SU-DHL-6 (cell line): ENCODE results near the gene SLC6A2.

Experiments
- EZH2phosphoT487 ChIP-seq: fragments of 200-600 bp; sonication (generic), shearing (Covaris generic); conservative IDR thresholded peaks from 2 replicates; pipeline ENCODE4 v1.6.1; 2018; ENCODE audit warnings: mild to moderate bottlenecking, antibody characterized with exemption, low read length, moderate library complexity, mixed read lengths
- TF ChIP-seq, protein P1 (sequence below): fragments of 200-600 bp; sonication (generic); IDR thresholded peaks from one replicate; pipeline ENCODE4 v1.5.1; 2017; ENCODE audit warnings: antibody characterized with exemption, mild to moderate bottlenecking, low read length, moderate library complexity; ENCODE audit not compliant: insufficient read depth, poor library complexity, severe bottlenecking

DNA sequence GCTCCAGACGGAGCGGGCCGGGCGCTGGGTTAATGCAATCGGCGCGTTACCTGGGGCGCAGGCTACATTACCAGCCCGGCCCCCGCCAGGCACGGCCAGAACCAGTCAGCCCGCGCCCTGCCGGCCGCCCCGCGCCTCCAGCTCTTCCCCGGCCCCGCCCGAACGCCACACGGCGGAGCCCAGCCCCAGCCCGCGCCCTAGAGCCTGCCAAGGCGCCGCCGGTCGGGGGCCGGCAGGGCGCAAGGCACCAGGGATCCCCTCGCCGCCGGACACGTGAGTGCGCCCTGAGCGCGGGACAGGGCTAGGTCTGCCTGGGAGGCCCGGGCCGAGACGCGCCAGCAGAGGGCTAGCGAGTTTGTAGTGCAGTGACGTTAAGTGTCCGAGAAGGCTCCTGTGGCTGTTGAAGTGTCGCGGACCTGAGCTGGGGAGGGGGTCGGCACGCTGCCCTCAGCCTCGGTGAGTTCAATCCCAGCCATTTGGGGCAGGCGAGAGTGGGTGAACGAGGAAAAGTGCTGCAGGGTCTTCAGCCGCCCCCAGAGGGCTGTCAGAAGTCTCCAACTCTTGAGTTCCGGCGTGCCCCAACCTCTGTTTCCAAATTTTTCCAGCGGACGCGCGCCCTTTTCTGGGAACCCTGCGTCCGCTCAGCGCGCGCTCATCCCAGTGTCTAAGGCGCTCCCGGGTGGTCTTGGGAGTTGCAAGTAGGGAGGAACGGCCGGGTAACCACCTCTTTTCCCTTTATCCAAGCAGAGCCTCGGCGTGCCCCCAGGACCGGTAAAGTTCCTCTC lies at the start of gene SLC6A2:
- TF ChIP-seq, protein P1, sequence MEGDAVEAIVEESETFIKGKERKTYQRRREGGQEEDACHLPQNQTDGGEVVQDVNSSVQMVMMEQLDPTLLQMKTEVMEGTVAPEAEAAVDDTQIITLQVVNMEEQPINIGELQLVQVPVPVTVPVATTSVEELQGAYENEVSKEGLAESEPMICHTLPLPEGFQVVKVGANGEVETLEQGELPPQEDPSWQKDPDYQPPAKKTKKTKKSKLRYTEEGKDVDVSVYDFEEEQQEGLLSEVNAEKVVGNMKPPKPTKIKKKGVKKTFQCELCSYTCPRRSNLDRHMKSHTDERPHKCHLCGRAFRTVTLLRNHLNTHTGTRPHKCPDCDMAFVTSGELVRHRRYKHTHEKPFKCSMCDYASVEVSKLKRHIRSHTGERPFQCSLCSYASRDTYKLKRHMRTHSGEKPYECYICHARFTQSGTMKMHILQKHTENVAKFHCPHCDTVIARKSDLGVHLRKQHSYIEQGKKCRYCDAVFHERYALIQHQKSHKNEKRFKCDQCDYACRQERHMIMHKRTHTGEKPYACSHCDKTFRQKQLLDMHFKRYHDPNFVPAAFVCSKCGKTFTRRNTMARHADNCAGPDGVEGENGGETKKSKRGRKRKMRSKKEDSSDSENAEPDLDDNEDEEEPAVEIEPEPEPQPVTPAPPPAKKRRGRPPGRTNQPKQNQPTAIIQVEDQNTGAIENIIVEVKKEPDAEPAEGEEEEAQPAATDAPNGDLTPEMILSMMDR = no peak
- TF ChIP-seq EZH2phosphoT487 = no peak
